HepG2 (cell line): ENCODE measurements around the gene OSTF1. TPM values are rescaled to one million over a fixed set of nuclear protein-coding genes. Genes with fewer than 3 reads are reported as not detected.

Experiments
- CHCHD3 ChIP-seq: sonication (generic); formaldehyde crosslinking; IDR thresholded peaks from 2 replicates; pipeline ENCODE4 v1.8.0; 2022; ENCODE audit warnings: mild to moderate bottlenecking, missing genetic modification reagents, moderate library complexity
- CREM ChIP-seq, 2 experiments: sonication (generic) in 1 of 2; formaldehyde crosslinking in 1 of 2; IDR thresholded peaks; 2 replicates each; pipeline versions ENCODE4 v1.4.0 to v1.6.1; 2016 to 2020; ENCODE audit warnings: antibody characterized with exemption in 1 of 2, mild to moderate bottlenecking in 1 of 2, missing genetic modification reagents in 1 of 2
- GATAD1 ChIP-seq: IDR thresholded peaks from 2 replicates; pipeline ENCODE4 v1.6.1; 2016; ENCODE audit warnings: missing genetic modification reagents, missing compliant biosample characterization
- GLI4 ChIP-seq: sonication (generic); formaldehyde crosslinking; IDR thresholded peaks from 2 replicates; pipeline ENCODE4 v1.5.1; 2020; ENCODE audit warnings: missing genetic modification reagents, mild to moderate bottlenecking, moderate library complexity, borderline replicate concordance
- HES4 ChIP-seq: sonication (generic); formaldehyde crosslinking; IDR thresholded peaks from 2 replicates; pipeline ENCODE4 v1.9.0; 2021; ENCODE audit warnings: mild to moderate bottlenecking, missing genetic modification reagents, borderline replicate concordance
- ISL2 ChIP-seq: sonication (generic); formaldehyde crosslinking; IDR thresholded peaks from 2 replicates; pipeline ENCODE4 v1.5.0; 2020; ENCODE audit warnings: missing genetic modification reagents
- MED1 ChIP-seq: sonication (generic); formaldehyde crosslinking; IDR thresholded peaks from 2 replicates; pipeline ENCODE4 v1.4.0; 2020; ENCODE audit warnings: missing genetic modification reagents
- NCOA2 ChIP-seq: sonication (generic); formaldehyde crosslinking; IDR thresholded peaks from 2 replicates; pipeline ENCODE4 v1.8.0; 2022; ENCODE audit warnings: inconsistent platforms
- PPARG ChIP-seq: conservative IDR thresholded peaks from 2 replicates; pipeline ENCODE4 v1.6.1; 2016; ENCODE audit warnings: missing biosample characterization, missing genetic modification reagents
- RAD51 ChIP-seq: fragments of 450-650 bp; IDR thresholded peaks from 2 replicates; pipeline ENCODE4 v1.6.1; 2016; ENCODE audit warnings: borderline replicate concordance
- SMAD3 ChIP-seq: sonication (generic); formaldehyde crosslinking; IDR thresholded peaks from 2 replicates; pipeline ENCODE4 v1.4.0; 2020; ENCODE audit warnings: missing genetic modification reagents
- SOX13 ChIP-seq, 3 experiments: fragments of 450-650 bp in 1 of 3; sonication (generic) in 1 of 3; formaldehyde crosslinking in 1 of 3; IDR thresholded peaks in 2 of 3; conservative IDR thresholded peaks in 1 of 3; 2 replicates each; pipeline versions ENCODE4 v1.5.0 to v1.6.1; 2016 to 2020; ENCODE audit warnings: antibody characterized with exemption in 1 of 3, mild to moderate bottlenecking in 1 of 3, missing compliant biosample characterization in 1 of 3, missing genetic modification reagents in 1 of 3, moderate library complexity in 1 of 3
- ZFP36L1 ChIP-seq: sonication (generic); formaldehyde crosslinking; IDR thresholded peaks from 2 replicates; pipeline ENCODE4 v1.8.0; 2022; ENCODE audit warnings: mild to moderate bottlenecking, missing genetic modification reagents, moderate library complexity
- ZNF205 ChIP-seq: IDR thresholded peaks from 2 replicates; pipeline ENCODE4 v1.6.1; 2018; ENCODE audit warnings: missing biosample characterization, missing genetic modification reagents
- ZNF781 ChIP-seq: sonication (generic); formaldehyde crosslinking; IDR thresholded peaks from 2 replicates; pipeline ENCODE4 v1.5.1; 2020; ENCODE audit warnings: borderline replicate concordance, mild to moderate bottlenecking, missing genetic modification reagents; ENCODE audit errors: not compliant biosample characterization
- polyA plus RNA-seq, 8 experiments: library from polyadenylated mRNA; depleted of rRNA in 3 of 8; stranded (reverse) in 7 of 8; unstranded in 1 of 8; fragments of >200 nt; fragmentation: Illumina TruSeq in 4 of 8; extraction: Trizol in 4 of 8; gene quantifications; 2 replicates each; pipeline versions ENCODE4 v1.2.1 to v1.2.3, GENCODE V29; 2011 to 2016; ENCODE audit warnings: low read depth in 4 of 8, missing spikeins in 1 of 8, mixed read lengths in 1 of 8; ENCODE audit not compliant: insufficient read depth in 1 of 8
- total RNA-seq, 5 experiments: library from RNA; depleted of rRNA; stranded (reverse); fragments of >200 nt; fragmentation: Illumina TruSeq; extraction: Trizol; gene quantifications; 2 replicates each; pipeline ENCODE4 v1.2.3, GENCODE V29; 2016; ENCODE audit warnings: low read depth in 1 of 5
- TF ChIP-seq, protein P1 (sequence below): sonication (generic); formaldehyde crosslinking; conservative IDR thresholded peaks from 2 replicates; pipeline ENCODE4 v1.4.0; 2020; ENCODE audit warnings: mild to moderate bottlenecking, missing genetic modification reagents, moderate library complexity
- TF ChIP-seq, protein P2 (sequence below): IDR thresholded peaks from 2 replicates; pipeline ENCODE4 v1.6.1; 2016; ENCODE audit warnings: missing compliant biosample characterization, missing genetic modification reagents, borderline replicate concordance
- TF ChIP-seq, protein P3 (sequence below), 2 experiments: sonication (generic) in 1 of 2; formaldehyde crosslinking in 1 of 2; IDR thresholded peaks; 2 replicates each; pipeline versions ENCODE4 v1.4.0 to v1.6.1; 2018 to 2020; ENCODE audit warnings: missing genetic modification reagents in 2 of 2, borderline replicate concordance in 1 of 2, low read depth in 1 of 2, mild to moderate bottlenecking in 1 of 2, missing biosample characterization in 1 of 2
- TF ChIP-seq, protein P4 (sequence below): sonication (generic); formaldehyde crosslinking; IDR thresholded peaks from 2 replicates; pipeline ENCODE4 v1.5.0; 2020; ENCODE audit warnings: mild to moderate bottlenecking, missing genetic modification reagents, moderate library complexity

The OSTF1 gene
- total and polyA plus RNA-seq, 2 of the 13 experiments (the other 11 are each of a cell fraction or from before 2014, with no cell fraction given) = 16.8 to 39.0 TPM

DNA sequence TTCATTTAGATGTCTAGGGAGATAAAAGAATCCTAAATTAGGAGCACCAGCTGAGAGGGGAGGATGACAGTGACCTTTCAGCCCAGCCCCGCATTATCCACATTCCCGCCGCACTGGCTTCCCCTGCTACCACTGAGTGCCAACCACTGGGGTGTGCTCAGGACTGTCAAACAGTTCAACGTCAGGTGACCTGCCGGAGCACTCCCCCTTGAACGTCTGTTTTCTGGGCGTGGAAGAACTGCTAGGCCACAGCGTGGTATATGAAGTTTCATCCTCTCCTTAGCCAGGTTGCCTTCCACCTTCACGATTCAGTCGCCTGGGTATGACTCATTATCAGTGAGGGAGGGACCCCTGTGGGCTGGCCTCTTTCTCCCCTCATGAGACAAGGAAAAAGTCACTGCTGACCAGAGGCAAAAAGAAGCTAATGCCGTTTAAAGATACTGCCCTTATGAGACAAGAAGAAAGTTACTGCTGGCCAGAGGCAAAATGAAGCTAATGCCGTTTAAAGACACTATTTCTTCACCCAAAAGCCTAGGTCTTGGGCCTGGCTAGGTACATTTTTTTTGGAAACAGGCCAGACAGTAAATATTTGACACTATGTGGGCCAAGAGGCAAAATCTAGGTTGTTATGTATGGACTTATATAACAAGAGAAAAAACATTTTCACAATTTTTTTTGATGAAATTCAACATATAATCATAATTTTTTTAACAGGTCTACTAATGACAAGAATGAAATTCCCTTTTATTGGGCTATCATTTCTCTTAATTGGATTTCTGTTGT, 4.9 kb upstream of the OSTF1 start (continued):
- TF ChIP-seq, protein P1, sequence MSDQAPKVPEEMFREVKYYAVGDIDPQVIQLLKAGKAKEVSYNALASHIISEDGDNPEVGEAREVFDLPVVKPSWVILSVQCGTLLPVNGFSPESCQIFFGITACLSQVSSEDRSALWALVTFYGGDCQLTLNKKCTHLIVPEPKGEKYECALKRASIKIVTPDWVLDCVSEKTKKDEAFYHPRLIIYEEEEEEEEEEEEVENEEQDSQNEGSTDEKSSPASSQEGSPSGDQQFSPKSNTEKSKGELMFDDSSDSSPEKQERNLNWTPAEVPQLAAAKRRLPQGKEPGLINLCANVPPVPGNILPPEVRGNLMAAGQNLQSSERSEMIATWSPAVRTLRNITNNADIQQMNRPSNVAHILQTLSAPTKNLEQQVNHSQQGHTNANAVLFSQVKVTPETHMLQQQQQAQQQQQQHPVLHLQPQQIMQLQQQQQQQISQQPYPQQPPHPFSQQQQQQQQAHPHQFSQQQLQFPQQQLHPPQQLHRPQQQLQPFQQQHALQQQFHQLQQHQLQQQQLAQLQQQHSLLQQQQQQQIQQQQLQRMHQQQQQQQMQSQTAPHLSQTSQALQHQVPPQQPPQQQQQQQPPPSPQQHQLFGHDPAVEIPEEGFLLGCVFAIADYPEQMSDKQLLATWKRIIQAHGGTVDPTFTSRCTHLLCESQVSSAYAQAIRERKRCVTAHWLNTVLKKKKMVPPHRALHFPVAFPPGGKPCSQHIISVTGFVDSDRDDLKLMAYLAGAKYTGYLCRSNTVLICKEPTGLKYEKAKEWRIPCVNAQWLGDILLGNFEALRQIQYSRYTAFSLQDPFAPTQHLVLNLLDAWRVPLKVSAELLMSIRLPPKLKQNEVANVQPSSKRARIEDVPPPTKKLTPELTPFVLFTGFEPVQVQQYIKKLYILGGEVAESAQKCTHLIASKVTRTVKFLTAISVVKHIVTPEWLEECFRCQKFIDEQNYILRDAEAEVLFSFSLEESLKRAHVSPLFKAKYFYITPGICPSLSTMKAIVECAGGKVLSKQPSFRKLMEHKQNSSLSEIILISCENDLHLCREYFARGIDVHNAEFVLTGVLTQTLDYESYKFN (CRISPR knock-in tag) = peak; percentile 41; the same call in 1 of the 2 replicates
- TF ChIP-seq GATAD1 (CRISPR knock-in tag) = 0 out of 2 replicates have a peak, but pooled peaks have one; percentile 17
- TF ChIP-seq ZFP36L1 (CRISPR knock-in tag) = 0 out of 2 replicates have a peak, but pooled peaks have one; percentile 47
- TF ChIP-seq, protein P2, sequence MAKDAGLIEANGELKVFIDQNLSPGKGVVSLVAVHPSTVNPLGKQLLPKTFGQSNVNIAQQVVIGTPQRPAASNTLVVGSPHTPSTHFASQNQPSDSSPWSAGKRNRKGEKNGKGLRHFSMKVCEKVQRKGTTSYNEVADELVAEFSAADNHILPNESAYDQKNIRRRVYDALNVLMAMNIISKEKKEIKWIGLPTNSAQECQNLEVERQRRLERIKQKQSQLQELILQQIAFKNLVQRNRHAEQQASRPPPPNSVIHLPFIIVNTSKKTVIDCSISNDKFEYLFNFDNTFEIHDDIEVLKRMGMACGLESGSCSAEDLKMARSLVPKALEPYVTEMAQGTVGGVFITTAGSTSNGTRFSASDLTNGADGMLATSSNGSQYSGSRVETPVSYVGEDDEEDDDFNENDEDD = peak; percentile 23; the same call in 1 of the 2 replicates
- TF ChIP-seq, protein P3, sequence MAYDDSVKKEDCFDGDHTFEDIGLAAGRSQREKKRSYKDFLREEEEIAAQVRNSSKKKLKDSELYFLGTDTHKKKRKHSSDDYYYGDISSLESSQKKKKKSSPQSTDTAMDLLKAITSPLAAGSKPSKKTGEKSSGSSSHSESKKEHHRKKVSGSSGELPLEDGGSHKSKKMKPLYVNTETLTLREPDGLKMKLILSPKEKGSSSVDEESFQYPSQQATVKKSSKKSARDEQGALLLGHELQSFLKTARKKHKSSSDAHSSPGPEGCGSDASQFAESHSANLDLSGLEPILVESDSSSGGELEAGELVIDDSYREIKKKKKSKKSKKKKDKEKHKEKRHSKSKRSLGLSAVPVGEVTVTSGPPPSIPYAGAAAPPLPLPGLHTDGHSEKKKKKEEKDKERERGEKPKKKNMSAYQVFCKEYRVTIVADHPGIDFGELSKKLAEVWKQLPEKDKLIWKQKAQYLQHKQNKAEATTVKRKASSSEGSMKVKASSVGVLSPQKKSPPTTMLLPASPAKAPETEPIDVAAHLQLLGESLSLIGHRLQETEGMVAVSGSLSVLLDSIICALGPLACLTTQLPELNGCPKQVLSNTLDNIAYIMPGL (CRISPR knock-in tag; IDR thresholded peaks at IDR 0.05; ENCODE audit: borderline replicate concordance in 1 of 2, low read depth in 1 of 2) = 0 out of 4 replicates have a peak, but pooled peaks of 1 of the 2 experiments have one; percentile 27
- no peak for TF ChIP-seq SOX13 (IDR thresholded peaks at IDR 0.05)
- TF ChIP-seq SOX13 (CRISPR knock-in tag; conservative IDR thresholded peaks at IDR 0.05 in 1 of 2, IDR thresholded peaks at IDR 0.05 in 1 of 2) = peak in 1 of 2 experiments; percentile 17; a peak in 1 of 4 replicates
- TF ChIP-seq, protein P4, sequence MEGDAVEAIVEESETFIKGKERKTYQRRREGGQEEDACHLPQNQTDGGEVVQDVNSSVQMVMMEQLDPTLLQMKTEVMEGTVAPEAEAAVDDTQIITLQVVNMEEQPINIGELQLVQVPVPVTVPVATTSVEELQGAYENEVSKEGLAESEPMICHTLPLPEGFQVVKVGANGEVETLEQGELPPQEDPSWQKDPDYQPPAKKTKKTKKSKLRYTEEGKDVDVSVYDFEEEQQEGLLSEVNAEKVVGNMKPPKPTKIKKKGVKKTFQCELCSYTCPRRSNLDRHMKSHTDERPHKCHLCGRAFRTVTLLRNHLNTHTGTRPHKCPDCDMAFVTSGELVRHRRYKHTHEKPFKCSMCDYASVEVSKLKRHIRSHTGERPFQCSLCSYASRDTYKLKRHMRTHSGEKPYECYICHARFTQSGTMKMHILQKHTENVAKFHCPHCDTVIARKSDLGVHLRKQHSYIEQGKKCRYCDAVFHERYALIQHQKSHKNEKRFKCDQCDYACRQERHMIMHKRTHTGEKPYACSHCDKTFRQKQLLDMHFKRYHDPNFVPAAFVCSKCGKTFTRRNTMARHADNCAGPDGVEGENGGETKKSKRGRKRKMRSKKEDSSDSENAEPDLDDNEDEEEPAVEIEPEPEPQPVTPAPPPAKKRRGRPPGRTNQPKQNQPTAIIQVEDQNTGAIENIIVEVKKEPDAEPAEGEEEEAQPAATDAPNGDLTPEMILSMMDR = peak; percentile 64
- TF ChIP-seq ZNF205 (CRISPR knock-in tag) = 0 out of 2 replicates have a peak, but pooled peaks have one; percentile 49
- peak; percentile 35 for TF ChIP-seq ZNF781 (CRISPR knock-in tag)
- TF ChIP-seq SMAD3 (CRISPR knock-in tag) = peak; percentile 20; the same call in 1 of the 2 replicates
- TF ChIP-seq HES4 (CRISPR knock-in tag) = no peak
- TF ChIP-seq PPARG (CRISPR knock-in tag) = peak; percentile 91
- TF ChIP-seq CREM (IDR thresholded peaks at IDR 0.05) = peak; percentile 20
- TF ChIP-seq CREM (CRISPR knock-in tag; IDR thresholded peaks at IDR 0.05) = no peak
- TF ChIP-seq ISL2 (CRISPR knock-in tag) = 0 out of 2 replicates have a peak, but pooled peaks have one; percentile 37
- peak; percentile 38; the same call in 1 of the 2 replicates for TF ChIP-seq MED1 (CRISPR knock-in tag)
- no peak for TF ChIP-seq CHCHD3 (CRISPR knock-in tag)
- TF ChIP-seq RAD51 = 0 out of 2 replicates have a peak, but pooled peaks have one; percentile 25
- TF ChIP-seq NCOA2 = 0 out of 2 replicates have a peak, but pooled peaks have one; percentile 7
- TF ChIP-seq GLI4 (CRISPR knock-in tag) = no peak
